HG03521 (cell line): ENCODE data around the gene HCRTR1.

Experiments used
- ATAC-seq: cut with Tn5 transposase; IDR thresholded peaks from one replicate; pipeline ENCODE4 v1.9.1; 2021; ENCODE audit warnings: mild to moderate bottlenecking, moderate library complexity; ENCODE audit not compliant: unreplicated experiment

Gene HCRTR1

GRCh38 chr1:31665234-31665878, 47.9 kb downstream of the HCRTR1 start:
- no peak for ATAC-seq

DNA sequence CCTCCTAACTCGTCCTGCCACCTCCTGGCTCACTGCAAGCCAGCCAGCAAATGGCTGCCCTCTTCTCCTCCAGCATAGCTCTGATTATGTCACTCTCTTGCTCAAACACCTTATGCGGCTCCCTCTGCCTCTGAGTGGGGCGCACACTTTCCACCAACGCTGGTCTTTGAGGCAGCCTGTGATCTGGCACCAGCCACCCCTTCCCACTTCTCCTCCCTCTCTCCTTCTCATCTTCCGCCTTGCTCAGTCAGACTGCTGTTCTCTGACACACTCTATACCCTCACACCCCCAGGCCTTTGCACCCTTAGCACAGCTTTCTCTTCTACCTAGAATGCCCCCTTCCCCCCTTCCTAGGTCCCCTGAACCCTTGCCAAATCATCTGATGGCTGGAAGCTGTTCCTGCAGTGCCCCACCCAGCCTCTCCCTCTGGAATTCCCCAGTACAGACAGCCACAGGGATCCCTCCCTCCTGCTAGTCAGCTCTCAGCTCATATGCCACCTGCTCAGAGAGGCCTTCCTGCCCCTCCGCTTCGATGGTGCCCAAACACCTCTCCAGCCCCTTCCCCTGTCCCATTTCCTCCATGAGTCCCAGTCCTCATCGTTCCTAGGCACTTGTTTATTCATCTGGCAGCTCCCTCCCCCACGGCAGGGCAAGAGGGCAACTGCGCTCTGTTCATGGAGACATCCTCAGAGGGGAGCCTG, 48.9 kb downstream of the HCRTR1 start:
- no peak for ATAC-seq

DNA sequence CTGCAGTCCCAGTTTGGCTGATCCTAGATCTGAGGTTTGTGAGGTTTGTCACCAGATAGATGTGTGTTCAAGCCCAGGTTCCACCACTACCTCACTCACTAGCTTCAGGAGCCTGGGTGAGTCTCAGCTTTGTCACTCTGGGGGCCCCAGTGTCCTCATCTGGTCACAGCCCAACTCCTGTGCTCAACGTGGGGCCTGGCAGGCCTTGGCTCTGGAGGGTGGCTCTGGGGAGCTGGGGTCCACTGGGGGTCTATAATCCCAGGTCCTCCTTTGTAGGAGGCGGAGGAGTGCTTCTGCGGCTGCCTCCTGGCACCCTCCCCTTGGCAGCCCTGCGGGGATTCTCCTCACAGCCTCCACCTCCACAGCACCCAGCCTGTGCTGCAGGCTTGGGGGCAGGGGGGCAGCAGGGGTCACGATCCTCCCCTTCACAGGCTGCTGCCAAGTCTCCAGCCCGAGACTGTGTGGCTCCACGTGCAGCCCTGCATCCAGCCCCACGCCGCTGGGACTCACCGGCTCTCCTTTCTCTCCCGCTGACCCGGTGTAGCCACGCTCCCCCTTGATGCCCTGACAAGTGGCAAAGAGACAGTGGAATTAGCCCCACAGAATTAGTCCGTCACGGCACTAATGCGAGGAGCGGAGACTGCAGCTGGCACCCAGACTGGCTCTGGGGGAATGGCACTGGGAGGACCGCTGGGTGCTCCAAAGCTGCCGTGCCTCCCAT, 49.7 kb downstream of the HCRTR1 start:
- no peak for ATAC-seq

- ATAC-seq: no peak
Measured at GRCh38 chr1:31668303-31668883, 50.9 kb downstream of the HCRTR1 start.

- ATAC-seq: no peak
Measured at GRCh38 chr1:31669433-31669785, 51.9 kb downstream of the HCRTR1 start.

DNA sequence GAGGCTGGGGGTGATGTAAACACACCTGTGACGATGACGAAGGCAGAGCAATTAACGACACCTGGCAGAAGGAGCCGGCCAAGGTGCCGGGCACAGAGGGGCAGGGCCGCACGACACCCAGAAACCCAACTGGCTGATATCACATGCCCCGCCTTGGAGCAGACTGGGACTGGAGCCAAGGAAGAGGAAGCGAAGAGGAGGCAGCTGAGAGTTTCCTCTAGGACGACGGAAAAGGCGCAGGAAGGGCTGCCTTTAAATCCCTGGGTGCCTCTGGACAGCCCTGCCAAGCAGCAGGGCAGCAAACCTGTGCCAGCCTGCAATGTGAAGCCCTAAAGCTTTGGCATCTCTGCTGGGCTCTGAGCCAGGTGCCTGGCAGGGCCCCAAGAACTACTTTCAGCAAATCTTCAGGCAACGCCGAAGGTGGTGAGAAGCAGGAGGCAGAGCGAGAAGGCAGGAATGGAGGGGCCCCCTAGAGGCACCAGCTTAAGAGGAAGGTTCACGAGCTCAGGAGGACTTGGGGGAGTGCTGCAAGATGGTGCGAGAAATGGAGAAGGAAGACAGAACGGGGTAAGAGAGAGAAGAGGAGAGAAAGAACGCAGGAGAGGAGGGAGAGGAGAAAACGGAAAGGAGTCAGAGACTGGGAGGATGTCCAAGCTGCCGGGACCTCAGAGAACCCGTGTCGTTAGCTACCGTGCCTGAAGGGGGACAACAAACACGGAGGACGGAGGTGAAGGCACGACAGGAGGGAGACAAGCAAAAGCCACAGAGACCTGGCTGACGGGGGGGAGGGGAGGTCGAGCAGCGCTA, 52.5 kb downstream of the HCRTR1 start:
- no peak for ATAC-seq

GRCh38 chr1:31670593-31670964, 53.1 kb downstream of the HCRTR1 start:
- ATAC-seq: no peak

DNA sequence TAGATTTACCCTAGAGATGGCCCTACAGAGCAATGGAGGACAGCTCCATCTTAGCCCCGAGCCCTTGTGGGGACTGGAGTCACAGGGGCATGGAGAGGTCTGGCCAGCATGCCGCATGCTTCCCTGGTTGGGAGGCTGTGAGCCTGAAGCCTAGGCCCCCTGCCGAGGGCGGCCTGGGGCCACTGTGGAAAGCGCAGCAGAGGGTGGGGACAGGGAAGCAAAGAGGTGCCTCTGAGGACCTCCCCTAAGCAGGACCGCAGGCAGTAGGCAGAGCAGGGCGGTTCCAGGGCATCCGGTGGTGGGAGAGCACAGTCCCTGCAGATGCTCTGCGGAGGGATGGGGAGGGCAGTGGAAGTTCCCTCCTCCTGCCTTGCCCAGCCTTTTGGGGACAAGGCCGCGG, 53.7 kb downstream of the HCRTR1 start:
- no peak for ATAC-seq

DNA sequence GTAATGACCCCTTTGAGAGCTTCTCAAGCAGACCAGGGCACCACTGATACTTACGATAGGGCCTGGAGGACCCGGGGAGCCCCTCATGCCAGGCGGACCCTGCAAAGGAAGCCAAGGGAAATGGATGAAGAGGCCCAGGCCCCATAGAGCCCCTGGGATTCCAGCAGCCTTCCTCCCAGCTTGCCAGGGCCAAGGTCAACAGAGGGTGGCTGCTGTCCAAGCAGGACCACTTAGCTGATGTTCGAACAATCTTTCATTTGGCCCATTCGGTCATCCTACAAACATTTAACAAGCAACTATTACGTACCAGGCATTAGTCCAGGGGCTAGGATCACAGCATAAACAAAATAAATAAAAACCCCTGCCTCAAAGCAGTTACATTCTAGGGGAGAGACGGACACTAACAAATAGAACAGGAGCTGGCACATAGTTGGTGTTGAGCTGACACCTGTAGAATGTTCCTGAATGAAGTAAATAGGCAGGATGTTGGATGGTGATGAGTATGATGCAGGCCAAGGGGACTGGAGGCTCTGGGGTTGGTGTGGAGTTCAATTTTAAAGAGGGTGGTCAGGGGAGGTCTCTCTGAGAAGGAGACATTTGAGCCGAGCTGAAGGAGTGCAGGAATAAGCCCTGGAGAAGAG, 54.2 kb downstream of the HCRTR1 start:
- no peak for ATAC-seq

- no peak for ATAC-seq
Measured at GRCh38 chr1:31672986-31673385, 55.5 kb downstream of the HCRTR1 start.

GRCh38 chr1:31673433-31673832, 55.9 kb downstream of the HCRTR1 start:
- ATAC-seq: no peak

GRCh38 chr1:31674626-31675025, 57.1 kb downstream of the HCRTR1 start:
- no peak for ATAC-seq

- ATAC-seq: no peak
Measured at GRCh38 chr1:31675161-31675560, 57.7 kb downstream of the HCRTR1 start.

DNA sequence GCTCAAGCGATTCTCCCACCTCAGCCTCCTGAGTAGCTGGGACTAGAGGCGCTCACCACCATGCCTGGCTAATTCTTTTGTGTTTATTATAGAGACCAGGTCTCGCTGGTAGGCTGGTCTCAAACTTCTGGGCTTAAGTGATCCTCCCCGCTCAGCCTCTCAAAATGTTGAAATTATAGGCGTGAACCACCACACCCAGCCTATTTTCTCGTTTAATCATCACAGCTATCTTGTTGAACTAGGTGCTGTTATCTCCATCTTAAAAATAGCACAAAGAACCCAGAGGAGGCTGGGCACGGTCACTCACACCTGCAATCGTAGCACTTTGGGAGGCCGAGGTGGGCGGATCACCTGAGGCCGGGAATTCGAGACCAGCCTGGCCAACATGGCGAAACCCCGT, 58.3 kb downstream of the HCRTR1 start:
- no peak for ATAC-seq
